T-helper 22 cell (primary cell): Measurements from ENCODE around the gene SLC35F4.

Experiments
- DNase-seq: peaks from one replicate; pipeline ENCODE4 v3.0.0-alpha.2; 2020; ENCODE audit warnings: low read depth

The SLC35F4 gene

GRCh38 chr14:57526942-57527341 is 338.9 kb downstream of the SLC35F4 start:
- DNase-seq: no peak

- no peak for DNase-seq
These were observed 346.8 kb downstream of the SLC35F4 start for GRCh38 chr14:57519043-57519442.
